ENCODE results near the gene NME4.
A peak's percentile ranks its signal among the peaks of the same experiment; 100 is the strongest.

NME4 gene

DNA sequence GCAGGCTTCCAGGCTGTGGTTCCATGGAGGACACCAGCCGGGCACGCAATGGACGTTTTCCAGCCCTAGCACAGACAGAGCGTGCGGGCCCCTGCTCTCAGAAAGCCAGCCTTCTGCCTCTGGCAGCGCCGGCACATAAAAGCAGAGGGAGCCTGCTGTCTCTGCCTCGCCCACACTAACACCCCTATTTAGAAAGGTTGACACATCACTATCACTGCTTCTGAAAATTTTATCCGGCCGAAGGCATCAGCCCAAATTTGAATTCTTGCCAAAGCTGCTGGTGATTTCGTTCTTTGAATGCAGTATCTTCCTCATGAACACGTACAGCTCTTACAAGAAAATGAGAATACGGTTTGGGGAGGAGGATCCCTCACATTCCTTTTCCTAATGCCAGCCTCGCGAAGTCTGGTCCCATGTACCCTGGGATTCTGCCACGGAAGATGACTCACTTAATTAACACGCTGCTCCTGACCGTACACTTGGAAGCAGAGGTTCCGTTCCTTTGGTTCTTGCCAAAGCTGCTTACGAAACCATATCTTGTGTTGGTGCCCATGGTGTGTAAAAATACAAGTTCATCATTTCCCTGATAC, 27.1 kb downstream of the NME4 start:
- peaks cover 30% of the 10 kb centered on the region for H3K4me1 Mint-ChIP-seq (ENCODE audit: low read depth)
- peak overlapping the region; percentile 50 for H3K27ac Mint-ChIP-seq
- H3K27me3 Mint-ChIP-seq = no peaks in the 10 kb centered on the region
- peak overlapping the region; percentile 84 for H3K4me3 Mint-ChIP-seq
- H3K9me3 Mint-ChIP-seq (ENCODE audit: low read depth) = no peaks in the 10 kb centered on the region
- H3K36me3 Mint-ChIP-seq = no peaks in the 10 kb centered on the region

DNA sequence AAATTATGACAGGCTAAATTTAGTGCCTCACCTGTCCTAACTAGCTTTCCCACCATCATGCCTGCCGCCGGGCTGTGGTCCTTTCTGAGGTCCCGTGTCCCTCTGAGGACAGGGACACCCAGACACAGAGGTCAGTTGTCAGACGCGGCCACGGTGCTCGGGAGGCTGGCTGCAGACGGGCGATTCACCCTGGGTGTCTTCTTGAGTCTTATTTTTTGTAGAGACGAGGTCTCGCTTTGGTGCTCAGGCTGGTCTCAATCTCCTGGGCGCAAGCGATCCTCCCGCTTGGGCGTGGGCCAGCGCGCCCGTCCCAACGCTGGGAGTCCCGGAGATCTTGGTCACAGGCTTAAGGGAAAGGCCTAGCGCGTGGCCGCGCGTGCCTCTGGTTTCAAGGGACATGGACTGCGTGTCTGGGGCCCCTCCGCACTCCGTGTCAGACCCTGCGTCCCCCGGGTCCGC, 27.7 kb downstream of the NME4 start:
- H3K4me3 Mint-ChIP-seq = peak overlapping the region; percentile 84
- no peaks in the 10 kb centered on the region for H3K27me3 Mint-ChIP-seq
- H3K27ac Mint-ChIP-seq = peak overlapping the region; percentile 50
- H3K36me3 Mint-ChIP-seq = no peaks in the 10 kb centered on the region
- H3K4me1 Mint-ChIP-seq (ENCODE audit: low read depth) = peaks cover 30% of the 10 kb centered on the region
- no peaks in the 10 kb centered on the region for H3K9me3 Mint-ChIP-seq (ENCODE audit: low read depth)

DNA sequence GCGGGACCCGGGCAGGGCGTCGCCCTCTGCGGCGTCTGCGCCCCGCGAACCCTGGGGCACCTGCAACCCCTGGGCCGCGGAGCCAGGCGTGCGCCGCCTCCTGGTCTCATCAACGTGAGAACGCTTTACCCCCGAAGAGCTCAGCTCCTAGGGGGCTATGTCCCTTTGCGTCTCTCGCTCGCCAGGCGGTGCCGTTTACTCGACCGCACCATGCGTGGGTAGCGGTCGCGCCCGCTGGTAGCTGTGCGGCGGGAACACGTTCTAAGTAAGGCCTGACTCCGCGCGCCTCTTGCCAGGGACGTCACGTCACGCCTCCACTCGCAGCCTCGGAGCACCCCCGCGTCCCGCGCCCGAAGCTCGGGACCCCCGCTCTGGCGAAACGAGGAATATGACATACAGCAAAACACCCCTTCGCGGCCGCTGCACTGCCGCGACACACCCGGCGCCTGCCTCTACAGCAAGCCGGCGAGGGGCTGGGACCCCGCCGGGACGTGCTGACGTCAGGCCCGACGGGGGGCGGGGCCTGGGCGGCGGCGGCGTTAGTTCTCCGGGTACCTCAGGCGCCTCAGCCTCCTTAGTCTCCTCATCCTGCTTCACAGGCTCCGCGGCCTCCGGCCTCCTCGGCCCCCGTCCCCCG, 28.2 kb downstream of the NME4 start, which contains the start of gene RAB11FIP3:
RAB11FIP3 (plus strand) TSS at position 568 of the 637 bp plus-strand sequence. CDS start 358 bp downstream, outside the sequence.
- H3K36me3 Mint-ChIP-seq = no peaks in the 10 kb centered on the region

DNA sequence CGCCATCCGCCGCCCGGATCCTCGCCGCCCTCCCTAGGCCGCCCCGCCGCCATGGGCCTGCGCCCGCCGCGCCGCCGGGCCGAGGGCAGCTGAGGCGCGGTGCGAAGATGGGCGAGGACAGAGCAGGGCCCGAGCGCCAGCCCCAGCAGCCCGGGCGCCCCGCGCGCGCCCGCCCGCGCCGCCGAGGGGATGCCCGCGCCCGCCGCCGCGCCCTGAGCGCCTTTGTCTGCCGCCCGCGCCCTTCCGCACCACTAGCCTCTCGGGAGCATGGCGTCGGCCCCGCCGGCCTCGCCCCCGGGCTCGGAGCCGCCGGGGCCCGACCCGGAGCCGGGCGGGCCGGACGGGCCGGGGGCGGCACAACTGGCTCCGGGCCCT, 28.7 kb downstream of the NME4 start:
- peaks cover 33% of the 10 kb centered on the region for H3K4me1 Mint-ChIP-seq (ENCODE audit: low read depth)
- H3K4me3 Mint-ChIP-seq = peak overlapping the region; percentile 84
- peaks cover under 1% of the 10 kb centered on the region for H3K36me3 Mint-ChIP-seq
- no peaks in the 10 kb centered on the region for H3K27me3 Mint-ChIP-seq
- no peak overlapping the region for H3K27ac Mint-ChIP-seq
- H3K9me3 Mint-ChIP-seq (ENCODE audit: low read depth) = no peaks in the 10 kb centered on the region

More for the DNA sequence above, 28.2 kb downstream of the NME4 start, which contains the start of gene RAB11FIP3:
- H3K4me1 Mint-ChIP-seq (ENCODE audit: low read depth) = peaks cover 33% of the 10 kb centered on the region
- no peaks in the 10 kb centered on the region for H3K27me3 Mint-ChIP-seq
- H3K9me3 Mint-ChIP-seq (ENCODE audit: low read depth) = no peaks in the 10 kb centered on the region
- H3K4me3 Mint-ChIP-seq = peak within 1 kb of the TSS; percentile 91
- H3K27ac Mint-ChIP-seq = peak within 1 kb of the TSS; percentile 87

DNA sequence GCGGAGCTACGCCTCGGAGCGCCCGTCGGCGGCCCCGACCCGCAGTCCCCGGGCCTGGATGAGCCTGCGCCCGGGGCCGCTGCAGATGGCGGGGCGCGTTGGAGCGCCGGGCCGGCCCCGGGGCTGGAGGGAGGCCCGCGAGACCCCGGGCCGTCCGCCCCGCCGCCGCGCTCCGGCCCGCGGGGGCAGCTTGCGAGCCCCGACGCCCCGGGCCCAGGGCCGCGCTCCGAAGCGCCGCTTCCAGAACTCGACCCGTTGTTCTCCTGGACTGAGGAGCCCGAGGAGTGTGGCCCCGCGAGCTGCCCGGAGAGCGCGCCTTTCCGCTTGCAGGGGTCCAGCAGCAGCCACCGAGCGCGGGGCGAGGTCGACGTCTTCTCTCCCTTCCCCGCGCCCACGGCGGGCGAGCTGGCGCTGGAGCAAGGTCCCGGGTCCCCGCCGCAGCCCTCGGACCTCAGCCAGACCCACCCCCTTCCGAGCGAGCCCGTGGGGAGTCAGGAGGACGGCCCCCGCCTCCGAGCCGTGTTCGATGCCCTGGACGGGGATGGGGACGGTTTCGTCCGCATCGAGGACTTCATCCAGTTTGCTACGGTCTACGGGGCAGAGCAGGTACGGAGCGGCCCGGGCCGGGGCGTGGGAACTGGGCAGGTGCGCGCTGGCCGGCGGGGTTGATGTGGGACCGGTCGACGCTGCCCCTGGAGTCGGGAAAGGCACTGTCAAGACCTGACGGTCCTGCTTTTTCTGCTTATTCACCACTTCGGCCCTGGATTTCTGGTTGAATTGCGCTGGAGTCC, 29.3 kb downstream of the NME4 start:
- H3K4me1 Mint-ChIP-seq (ENCODE audit: low read depth) = peaks cover 37% of the 10 kb centered on the region
- peaks cover 3% of the 10 kb centered on the region for H3K36me3 Mint-ChIP-seq
- no peak overlapping the region for H3K27ac Mint-ChIP-seq
- no peaks in the 10 kb centered on the region for H3K27me3 Mint-ChIP-seq
- H3K4me3 Mint-ChIP-seq = peak overlapping the region; percentile 91
- no peaks in the 10 kb centered on the region for H3K9me3 Mint-ChIP-seq (ENCODE audit: low read depth)

DNA sequence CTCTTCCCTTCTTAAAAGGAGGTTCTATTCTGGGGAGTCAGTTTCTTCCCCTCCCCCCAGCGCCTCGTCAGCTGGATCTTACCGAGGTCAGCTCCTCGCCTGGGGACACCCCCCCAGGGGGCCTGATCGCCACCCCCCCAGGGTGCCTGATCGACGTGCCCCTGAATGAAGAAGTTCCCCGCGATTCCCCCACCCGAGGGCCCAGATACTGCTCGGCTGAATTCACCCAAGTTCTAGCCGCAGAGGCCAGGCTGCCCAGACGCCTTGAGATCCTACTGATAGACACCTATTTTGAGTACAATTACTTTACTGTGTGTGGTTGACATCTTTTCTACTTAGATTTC, 29.9 kb downstream of the NME4 start:
- H3K9me3 Mint-ChIP-seq (ENCODE audit: low read depth) = no peaks in the 10 kb centered on the region
- no peaks in the 10 kb centered on the region for H3K27me3 Mint-ChIP-seq
- peaks cover 37% of the 10 kb centered on the region for H3K4me1 Mint-ChIP-seq (ENCODE audit: low read depth)
- peak overlapping the region; percentile 91 for H3K4me3 Mint-ChIP-seq
- H3K27ac Mint-ChIP-seq = peak overlapping the region; percentile 70
- H3K36me3 Mint-ChIP-seq = peaks cover 3% of the 10 kb centered on the region

DNA sequence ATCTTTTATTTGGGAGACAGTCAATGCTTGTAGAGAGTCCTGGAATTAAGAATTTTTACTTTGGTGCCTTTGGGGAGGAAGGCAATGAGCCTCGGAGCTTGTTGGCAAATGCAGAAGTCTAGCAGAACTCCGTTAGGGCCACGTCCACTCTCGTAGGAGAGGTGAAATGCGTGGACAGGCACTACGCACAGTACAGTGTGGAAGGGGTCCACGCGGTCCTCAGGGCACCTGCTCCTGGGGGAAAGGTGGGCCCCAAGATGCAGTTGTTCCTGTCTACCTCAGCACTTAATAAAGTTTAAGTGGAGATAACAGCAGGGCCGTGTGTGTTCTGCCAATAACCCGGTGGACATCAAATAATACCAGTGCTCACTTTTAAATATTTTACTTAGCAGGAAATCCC, 30.3 kb downstream of the NME4 start:
- H3K27ac Mint-ChIP-seq = peak overlapping the region; percentile 70
- peak overlapping the region; percentile 91 for H3K4me3 Mint-ChIP-seq
- no peaks in the 10 kb centered on the region for H3K9me3 Mint-ChIP-seq (ENCODE audit: low read depth)
- peaks cover 3% of the 10 kb centered on the region for H3K36me3 Mint-ChIP-seq
- H3K4me1 Mint-ChIP-seq (ENCODE audit: low read depth) = peaks cover 37% of the 10 kb centered on the region
- no peaks in the 10 kb centered on the region for H3K27me3 Mint-ChIP-seq

DNA sequence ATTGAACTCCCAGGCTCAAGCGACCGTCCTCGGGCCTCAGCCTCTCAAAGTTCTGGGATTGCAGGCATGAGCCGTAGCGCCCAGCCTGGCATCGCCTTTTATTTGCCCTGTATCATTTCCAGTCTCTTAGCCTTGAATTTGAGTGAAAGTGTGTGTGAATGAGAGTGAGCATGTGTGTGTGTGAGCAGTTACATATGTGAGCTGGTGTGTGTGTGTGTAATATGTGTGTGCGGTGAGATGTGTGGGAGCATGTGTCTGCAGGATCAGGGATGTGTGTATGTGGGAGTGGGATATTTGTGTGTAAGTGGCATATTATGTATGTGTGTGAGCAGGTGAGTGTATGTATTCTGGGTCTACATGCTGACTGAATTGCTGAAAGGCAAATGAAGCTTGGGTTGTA, 33.9 kb downstream of the NME4 start:
- peaks cover 3% of the 10 kb centered on the region for H3K36me3 Mint-ChIP-seq
- no peak overlapping the region for H3K4me3 Mint-ChIP-seq
- no peaks in the 10 kb centered on the region for H3K9me3 Mint-ChIP-seq (ENCODE audit: low read depth)
- H3K27ac Mint-ChIP-seq = no peak overlapping the region
- peaks cover 28% of the 10 kb centered on the region for H3K4me1 Mint-ChIP-seq (ENCODE audit: low read depth)
- no peaks in the 10 kb centered on the region for H3K27me3 Mint-ChIP-seq

DNA sequence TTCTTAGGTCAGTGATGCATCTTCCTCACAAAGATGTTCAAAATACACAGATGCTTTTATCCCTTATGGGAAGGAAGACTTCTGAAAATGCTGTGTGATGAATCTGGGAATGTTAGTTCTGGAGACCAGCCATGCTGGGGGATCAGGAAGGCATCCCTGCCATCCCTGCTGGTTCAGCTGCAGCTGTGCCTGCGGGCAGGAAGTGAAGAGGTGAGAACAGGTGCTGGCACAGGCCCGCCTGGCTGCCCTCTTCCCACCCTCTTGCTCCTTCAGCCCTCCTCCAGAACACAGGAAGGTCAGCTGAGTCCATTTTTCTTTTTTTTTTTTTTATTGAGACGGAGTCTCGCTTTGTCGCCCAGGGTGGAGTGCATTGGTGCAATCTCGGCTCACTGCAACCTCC, 43.6 kb downstream of the NME4 start:
- H3K4me3 Mint-ChIP-seq = no peak overlapping the region
- no peak overlapping the region for H3K27ac Mint-ChIP-seq
- no peaks in the 10 kb centered on the region for H3K27me3 Mint-ChIP-seq
- peaks cover 3% of the 10 kb centered on the region for H3K4me1 Mint-ChIP-seq (ENCODE audit: low read depth)
- peaks cover 2% of the 10 kb centered on the region for H3K36me3 Mint-ChIP-seq
- no peaks in the 10 kb centered on the region for H3K9me3 Mint-ChIP-seq (ENCODE audit: low read depth)

DNA sequence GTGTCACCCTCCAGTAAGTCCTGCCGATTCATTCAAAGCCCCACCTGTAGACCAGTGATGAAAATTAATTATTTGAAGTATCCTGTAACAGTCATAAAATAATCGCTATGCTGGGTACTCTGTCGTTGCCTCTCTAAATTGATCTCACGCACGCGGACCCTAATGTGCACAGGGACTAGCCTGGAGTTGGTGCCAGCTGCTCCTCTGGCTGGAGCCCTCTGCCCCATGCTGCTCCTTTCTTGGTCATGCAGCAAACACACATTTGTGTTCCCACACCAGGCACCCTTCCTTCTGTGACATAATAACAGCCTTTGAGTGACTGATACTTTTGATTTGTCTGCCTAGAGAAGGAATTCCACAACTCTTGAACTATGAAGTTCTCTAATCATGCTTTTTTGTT, 44.4 kb downstream of the NME4 start:
- H3K4me1 Mint-ChIP-seq (ENCODE audit: low read depth) = peaks cover 3% of the 10 kb centered on the region
- H3K9me3 Mint-ChIP-seq (ENCODE audit: low read depth) = no peaks in the 10 kb centered on the region
- peaks cover 2% of the 10 kb centered on the region for H3K36me3 Mint-ChIP-seq
- no peak overlapping the region for H3K27ac Mint-ChIP-seq
- H3K4me3 Mint-ChIP-seq = no peak overlapping the region
- no peaks in the 10 kb centered on the region for H3K27me3 Mint-ChIP-seq

DNA sequence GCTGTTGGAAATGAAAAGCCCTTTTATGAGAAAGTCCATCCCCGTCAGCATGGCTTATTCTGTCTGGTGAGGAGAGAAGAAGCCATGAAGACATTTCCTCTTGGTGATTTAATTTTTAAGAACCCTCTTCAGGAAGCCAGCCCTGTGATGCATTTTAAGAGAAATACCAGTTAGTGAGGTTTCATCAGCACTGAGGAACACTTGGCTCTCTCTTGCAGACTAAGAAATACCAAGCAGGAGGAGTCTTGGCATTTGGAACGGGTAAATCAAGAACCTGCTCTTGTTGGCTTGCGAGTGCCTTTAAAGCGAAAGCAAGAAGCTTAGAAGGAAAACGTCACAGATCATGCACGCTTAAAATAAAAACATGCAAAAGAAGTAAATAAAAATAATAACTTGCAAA, 46.0 kb downstream of the NME4 start:
- no peak overlapping the region for H3K27ac Mint-ChIP-seq
- H3K4me1 Mint-ChIP-seq (ENCODE audit: low read depth) = peaks cover 3% of the 10 kb centered on the region
- H3K9me3 Mint-ChIP-seq (ENCODE audit: low read depth) = no peaks in the 10 kb centered on the region
- no peak overlapping the region for H3K4me3 Mint-ChIP-seq
- H3K36me3 Mint-ChIP-seq = peaks cover 2% of the 10 kb centered on the region
- no peaks in the 10 kb centered on the region for H3K27me3 Mint-ChIP-seq

DNA sequence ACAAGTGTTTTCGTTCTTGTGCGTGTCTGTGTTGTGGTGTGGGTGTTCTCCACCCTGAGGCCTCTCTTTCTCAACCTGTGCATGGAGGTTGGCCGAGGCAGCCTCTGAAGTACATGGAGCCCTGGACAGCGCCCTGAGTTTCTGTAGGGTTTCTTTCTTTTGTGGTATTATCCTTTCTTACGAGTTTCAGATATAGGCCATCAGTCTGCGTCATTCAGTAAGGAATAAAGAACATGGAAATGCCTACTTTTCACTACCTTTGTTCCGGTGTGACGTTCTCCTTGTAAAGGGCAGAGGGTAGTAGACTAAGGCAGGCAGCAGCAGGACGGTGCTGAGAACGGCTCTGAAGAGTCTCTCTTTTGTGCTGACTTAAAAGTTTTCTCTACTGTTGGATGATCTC, 47.0 kb downstream of the NME4 start:
- no peak overlapping the region for H3K4me3 Mint-ChIP-seq
- H3K27me3 Mint-ChIP-seq = no peaks in the 10 kb centered on the region
- no peak overlapping the region for H3K27ac Mint-ChIP-seq
- H3K36me3 Mint-ChIP-seq = peaks cover 2% of the 10 kb centered on the region
- peaks cover 3% of the 10 kb centered on the region for H3K4me1 Mint-ChIP-seq (ENCODE audit: low read depth)
- no peaks in the 10 kb centered on the region for H3K9me3 Mint-ChIP-seq (ENCODE audit: low read depth)

DNA sequence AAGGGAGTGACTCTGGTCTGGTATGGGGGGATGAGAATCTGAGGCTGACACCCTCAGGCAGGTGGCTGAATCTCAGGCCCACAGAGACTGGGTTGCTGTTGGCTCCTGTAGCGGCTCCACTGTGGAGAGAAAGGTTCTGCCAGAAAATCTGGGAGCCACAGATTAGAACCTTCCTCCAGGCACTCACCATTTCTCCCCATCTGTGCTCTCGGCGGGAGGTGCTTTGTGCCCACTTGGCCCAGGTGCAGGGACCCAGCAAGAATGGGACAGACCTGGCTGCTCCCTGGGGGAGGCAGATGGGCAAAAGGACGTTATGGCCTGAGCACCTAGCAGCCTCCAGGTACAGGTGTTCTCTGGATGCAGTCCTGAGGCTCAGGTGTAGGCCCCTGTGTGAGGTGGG, 48.6 kb downstream of the NME4 start:
- H3K9me3 Mint-ChIP-seq (ENCODE audit: low read depth) = no peaks in the 10 kb centered on the region
- no peak overlapping the region for H3K4me3 Mint-ChIP-seq
- no peaks in the 10 kb centered on the region for H3K36me3 Mint-ChIP-seq
- H3K4me1 Mint-ChIP-seq (ENCODE audit: low read depth) = peaks cover 3% of the 10 kb centered on the region
- H3K27ac Mint-ChIP-seq = no peak overlapping the region
- H3K27me3 Mint-ChIP-seq = no peaks in the 10 kb centered on the region
